Measurements from ENCODE around the gene PDLIM3.

DNA sequence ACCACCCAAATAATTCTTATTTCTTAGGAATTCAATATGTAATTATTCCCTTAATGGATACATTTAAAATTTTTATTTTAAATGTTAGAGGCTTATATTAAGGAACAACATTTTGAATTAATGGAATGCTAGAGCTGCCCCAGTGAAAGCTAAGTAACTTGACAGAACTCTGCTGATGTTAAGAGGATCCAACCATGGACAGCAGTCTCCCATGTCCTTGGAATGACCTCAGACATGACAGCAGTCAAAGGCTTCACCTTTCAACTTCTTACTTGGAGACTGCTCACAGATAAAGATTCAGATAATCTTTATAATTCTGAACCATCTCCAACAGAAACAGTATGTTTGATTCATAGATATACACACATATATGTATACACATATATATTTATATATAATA, 17.2 kb downstream of the PDLIM3 start:
- TF ChIP-seq, protein P1, sequence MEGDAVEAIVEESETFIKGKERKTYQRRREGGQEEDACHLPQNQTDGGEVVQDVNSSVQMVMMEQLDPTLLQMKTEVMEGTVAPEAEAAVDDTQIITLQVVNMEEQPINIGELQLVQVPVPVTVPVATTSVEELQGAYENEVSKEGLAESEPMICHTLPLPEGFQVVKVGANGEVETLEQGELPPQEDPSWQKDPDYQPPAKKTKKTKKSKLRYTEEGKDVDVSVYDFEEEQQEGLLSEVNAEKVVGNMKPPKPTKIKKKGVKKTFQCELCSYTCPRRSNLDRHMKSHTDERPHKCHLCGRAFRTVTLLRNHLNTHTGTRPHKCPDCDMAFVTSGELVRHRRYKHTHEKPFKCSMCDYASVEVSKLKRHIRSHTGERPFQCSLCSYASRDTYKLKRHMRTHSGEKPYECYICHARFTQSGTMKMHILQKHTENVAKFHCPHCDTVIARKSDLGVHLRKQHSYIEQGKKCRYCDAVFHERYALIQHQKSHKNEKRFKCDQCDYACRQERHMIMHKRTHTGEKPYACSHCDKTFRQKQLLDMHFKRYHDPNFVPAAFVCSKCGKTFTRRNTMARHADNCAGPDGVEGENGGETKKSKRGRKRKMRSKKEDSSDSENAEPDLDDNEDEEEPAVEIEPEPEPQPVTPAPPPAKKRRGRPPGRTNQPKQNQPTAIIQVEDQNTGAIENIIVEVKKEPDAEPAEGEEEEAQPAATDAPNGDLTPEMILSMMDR (IDR thresholded peaks at IDR 0.05; ENCODE audit: low read depth, low read length, poor library complexity, severe bottlenecking) = no peak
- no peak for TF ChIP-seq EZH2phosphoT487 (IDR thresholded peaks at IDR 0.05; ENCODE audit: borderline replicate concordance, low read length)

Data from DOHH2 (cell line).